HG03159 (cell line): ENCODE measurements around the gene PKIG.
"Not testable (repeated sequence)": the region's sequence is repeated elsewhere in the genome, so short reads cannot be mapped to it uniquely, and the experiment has no call there.

Experiments used
- ATAC-seq: cut with Tn5 transposase; IDR thresholded peaks from one replicate; pipeline ENCODE4 v1.9.1; 2021; ENCODE audit warnings: mild to moderate bottlenecking, moderate library complexity; ENCODE audit not compliant: unreplicated experiment

PKIG gene

GRCh38 chr20:44637522-44638372 is 55.4 kb downstream of the PKIG start:
- ATAC-seq = no peak

- no peak for ATAC-seq
Observed at GRCh38 chr20:44640522-44640921, 58.1 kb downstream of the PKIG start.

GRCh38 chr20:44641325-44641724 is 58.9 kb downstream of the PKIG start:
- no peak for ATAC-seq

- ATAC-seq = no peak
Observed at GRCh38 chr20:44642203-44643153, 60.1 kb downstream of the PKIG start.

GRCh38 chr20:44643154-44643519 is 60.8 kb downstream of the PKIG start:
- no peak for ATAC-seq

- ATAC-seq = no peak
Observed at GRCh38 chr20:44643596-44644229, 61.3 kb downstream of the PKIG start.

- no peak for ATAC-seq
Observed at GRCh38 chr20:44644230-44644617, 61.8 kb downstream of the PKIG start.

- no peak for ATAC-seq
Observed at GRCh38 chr20:44644667-44645131, 62.3 kb downstream of the PKIG start.

GRCh38 chr20:44646023-44646640 is 63.8 kb downstream of the PKIG start:
- no peak for ATAC-seq

- ATAC-seq = peak; percentile 64
Observed at GRCh38 chr20:44646641-44647274, 64.4 kb downstream of the PKIG start.

GRCh38 chr20:44648068-44648467 is 65.7 kb downstream of the PKIG start:
- ATAC-seq = no peak

- no peak for ATAC-seq
Observed at GRCh38 chr20:44648579-44648978, 66.2 kb downstream of the PKIG start.

- ATAC-seq = no peak
Observed at GRCh38 chr20:44649126-44649525, 66.7 kb downstream of the PKIG start.

- no peak for ATAC-seq
Observed at GRCh38 chr20:44649976-44650375, 67.6 kb downstream of the PKIG start.

GRCh38 chr20:44650771-44651433 is 68.5 kb downstream of the PKIG start:
- peak; percentile 6 for ATAC-seq

GRCh38 chr20:44651434-44651683 is 69.0 kb downstream of the PKIG start:
- ATAC-seq = peak; percentile 6

- ATAC-seq = peak; percentile 26
Observed at GRCh38 chr20:44651684-44652423, 69.5 kb downstream of the PKIG start, which contains the start of gene ADA. TSS of gene ADA (minus strand) at chr20:44651699. CDS start at chr20:44651607, 92 bp downstream.

- no peak for ATAC-seq
Observed at GRCh38 chr20:44653546-44653945, 71.2 kb downstream of the PKIG start.

GRCh38 chr20:44654210-44654609 is 71.8 kb downstream of the PKIG start:
- not testable (repeated sequence) for ATAC-seq
